C4-2B (cell line): ENCODE measurements around the gene DPP6.

ENCODE experiments used
- ZFX ChIP-seq: fragments of 450-650 bp; IDR thresholded peaks from 2 replicates; pipeline ENCODE4 v1.6.1; 2017
- TF ChIP-seq, protein P1 (sequence below): fragments of 450-650 bp; conservative IDR thresholded peaks from 2 replicates; pipeline ENCODE4 v1.5.1; 2017; ENCODE audit warnings: mild to moderate bottlenecking

DNA sequence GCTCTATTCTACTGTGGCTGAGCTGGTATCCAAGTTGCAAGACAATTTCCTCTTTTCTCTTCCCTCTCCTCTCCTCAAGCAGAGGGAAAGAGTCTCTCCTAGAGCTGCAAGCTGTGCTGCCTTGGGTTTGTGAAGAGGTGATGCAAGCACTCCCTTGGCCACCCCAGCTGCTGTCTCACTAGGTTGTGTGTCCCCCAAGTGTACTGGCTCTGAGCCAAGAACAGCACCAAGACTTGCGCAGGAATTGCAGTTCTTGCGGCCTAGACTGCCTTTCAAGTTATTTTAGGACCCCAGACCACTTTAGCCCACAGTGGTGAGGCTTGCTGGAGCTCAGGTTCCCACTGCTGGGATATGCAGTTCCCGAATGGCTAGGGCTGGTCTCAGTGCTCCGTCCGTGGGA lies 411.6 kb downstream of the DPP6 start:
- TF ChIP-seq, protein P1, sequence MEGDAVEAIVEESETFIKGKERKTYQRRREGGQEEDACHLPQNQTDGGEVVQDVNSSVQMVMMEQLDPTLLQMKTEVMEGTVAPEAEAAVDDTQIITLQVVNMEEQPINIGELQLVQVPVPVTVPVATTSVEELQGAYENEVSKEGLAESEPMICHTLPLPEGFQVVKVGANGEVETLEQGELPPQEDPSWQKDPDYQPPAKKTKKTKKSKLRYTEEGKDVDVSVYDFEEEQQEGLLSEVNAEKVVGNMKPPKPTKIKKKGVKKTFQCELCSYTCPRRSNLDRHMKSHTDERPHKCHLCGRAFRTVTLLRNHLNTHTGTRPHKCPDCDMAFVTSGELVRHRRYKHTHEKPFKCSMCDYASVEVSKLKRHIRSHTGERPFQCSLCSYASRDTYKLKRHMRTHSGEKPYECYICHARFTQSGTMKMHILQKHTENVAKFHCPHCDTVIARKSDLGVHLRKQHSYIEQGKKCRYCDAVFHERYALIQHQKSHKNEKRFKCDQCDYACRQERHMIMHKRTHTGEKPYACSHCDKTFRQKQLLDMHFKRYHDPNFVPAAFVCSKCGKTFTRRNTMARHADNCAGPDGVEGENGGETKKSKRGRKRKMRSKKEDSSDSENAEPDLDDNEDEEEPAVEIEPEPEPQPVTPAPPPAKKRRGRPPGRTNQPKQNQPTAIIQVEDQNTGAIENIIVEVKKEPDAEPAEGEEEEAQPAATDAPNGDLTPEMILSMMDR = no peak
- TF ChIP-seq ZFX = no peak
